Measurements from ENCODE around the gene GLP2R.

- TF ChIP-seq CTCF (conservative IDR thresholded peaks at IDR 0.05; ENCODE audit: low read depth, low read length), result no peak
- TF ChIP-seq EZH2phosphoT487 (IDR thresholded peaks at IDR 0.05; ENCODE audit: borderline replicate concordance, low read length), result no peak
Observed at GRCh38 chr17:9811086-9811485, 14.6 kb upstream of the GLP2R start.

Data from PC-3 (cell line).